Measurements from ENCODE around the gene MAU2.

GRCh38 chr19:19362075-19362474 is 41.4 kb downstream of the MAU2 start:
- TF ChIP-seq CTCF (IDR thresholded peaks at IDR 0.05) (no peak), POLR2A (IDR thresholded peaks at IDR 0.05) (no peak)
